MG63 (cell line): ENCODE data around the gene TBC1D4. TPM values are rescaled to one million over a fixed set of nuclear protein-coding genes. Genes with fewer than 3 reads are reported as not detected.
"Not testable (repeated sequence)": the region's sequence is repeated elsewhere in the genome, so short reads cannot be mapped to it uniquely, and the experiment has no call there.

Source experiments
- DNase-seq: peaks from one replicate; pipeline ENCODE4 v3.0.0-alpha.2; 2020
- H3K27me3 ChIP-seq: fragments of 250-450 bp; sonication (Bioruptor Pico); 2 replicates; pipeline ENCODE4 v1.5.1; 2020; ENCODE audit warnings: mild to moderate bottlenecking, moderate library complexity
- H3K36me3 ChIP-seq: fragments of 250-450 bp; sonication (Bioruptor Pico); 2 replicates; pipeline ENCODE4 v1.5.1; 2020; ENCODE audit warnings: mild to moderate bottlenecking, moderate library complexity
- H3K4me3 ChIP-seq: fragments of 250-450 bp; sonication (Bioruptor Pico); 2 replicates; pipeline ENCODE4 v1.5.1; 2020; ENCODE audit warnings: mild to moderate bottlenecking, moderate library complexity
- H3K9me3 ChIP-seq: fragments of 250-450 bp; sonication (Bioruptor Pico); 2 replicates; pipeline ENCODE4 v1.5.1; 2020; ENCODE audit warnings: mild to moderate bottlenecking, moderate library complexity
- total RNA-seq: library from RNA; depleted of rRNA; stranded (reverse); fragments of >200 nt; shearing (Covaris generic); gene quantifications from 2 replicates; pipeline ENCODE4 v1.2.3, GENCODE V29; 2014; ENCODE audit warnings: low replicate concordance; rRNA removed

TBC1D4 gene
- total RNA-seq, 1 experiment from 2014 or later, result 9.2 TPM

DNA sequence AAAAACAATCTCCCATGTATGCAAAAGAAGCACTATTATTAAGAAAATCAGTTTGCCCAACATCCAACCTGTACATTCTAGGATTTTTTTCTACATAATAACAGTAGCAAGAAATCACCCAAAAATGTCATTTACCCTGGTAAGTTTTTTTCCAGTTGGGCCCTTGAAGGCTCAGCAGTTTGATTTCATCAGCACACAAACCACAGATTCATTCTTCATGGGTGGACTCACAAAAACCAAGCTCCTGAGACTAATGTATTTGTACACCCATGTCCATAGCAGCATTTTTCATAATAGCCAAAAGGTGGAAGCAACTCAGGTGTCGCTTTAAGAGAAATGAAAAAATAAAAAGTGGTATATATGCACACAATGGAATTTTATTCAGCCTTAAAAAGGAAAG, 210.1 kb downstream of the TBC1D4 start:
- DNase-seq, result no peak
- Histone ChIP-seq H3K4me3 (no peak overlapping the region), H3K36me3 (no peaks in the 10 kb centered on the region), H3K27me3 (no peaks in the 10 kb centered on the region), H3K9me3 (peaks cover 7% of the 10 kb centered on the region; the same call in 1 of the 2 replicates)

DNA sequence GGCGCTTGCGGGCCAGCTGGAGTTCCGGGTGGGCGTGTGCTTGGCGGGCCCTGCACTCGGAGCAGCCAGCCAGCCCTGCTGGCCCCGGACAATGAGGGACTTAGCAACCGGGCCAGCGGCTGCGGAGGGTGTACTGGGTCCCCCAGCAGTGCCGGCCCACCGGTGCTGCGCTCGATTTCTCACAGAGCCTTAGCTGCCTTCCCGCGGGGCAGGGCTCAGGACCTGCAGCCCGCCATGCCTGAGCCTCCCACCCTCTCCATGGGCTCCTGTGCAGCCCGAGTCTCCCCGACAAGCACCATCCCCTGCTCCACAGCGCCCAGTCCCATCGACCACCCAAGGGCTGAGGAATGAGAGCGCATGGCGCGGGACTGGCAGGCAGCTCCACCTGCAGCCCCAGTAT, 213.5 kb downstream of the TBC1D4 start:
- not testable (repeated sequence) for H3K4me3 ChIP-seq, DNase-seq, H3K9me3 ChIP-seq, H3K27me3 ChIP-seq, H3K36me3 ChIP-seq

DNA sequence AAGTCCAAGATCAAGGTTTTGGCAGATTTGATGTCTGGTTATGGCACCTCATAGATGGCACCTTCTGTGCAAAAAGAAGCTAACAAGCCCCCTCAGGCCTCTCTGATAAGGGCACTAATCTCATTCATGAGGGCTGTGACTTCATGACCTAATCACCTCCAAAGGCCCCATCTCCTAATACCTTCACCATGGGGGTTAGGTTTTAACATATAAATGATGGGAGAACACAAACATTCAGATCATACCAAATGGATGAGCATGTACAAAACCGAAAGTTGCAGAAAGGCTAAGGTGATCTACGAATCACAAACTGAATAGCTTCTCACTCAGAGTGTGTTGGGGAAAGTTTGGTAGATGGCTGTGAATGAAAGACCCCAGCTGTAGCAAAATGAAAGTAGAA, 217.4 kb downstream of the TBC1D4 start:
- H3K4me3 ChIP-seq, result no peak overlapping the region
- DNase-seq, result no peak
- no peaks in the 10 kb centered on the region for H3K9me3 ChIP-seq
- H3K27me3 ChIP-seq, result no peaks in the 10 kb centered on the region
- H3K36me3 ChIP-seq, result no peaks in the 10 kb centered on the region

DNA sequence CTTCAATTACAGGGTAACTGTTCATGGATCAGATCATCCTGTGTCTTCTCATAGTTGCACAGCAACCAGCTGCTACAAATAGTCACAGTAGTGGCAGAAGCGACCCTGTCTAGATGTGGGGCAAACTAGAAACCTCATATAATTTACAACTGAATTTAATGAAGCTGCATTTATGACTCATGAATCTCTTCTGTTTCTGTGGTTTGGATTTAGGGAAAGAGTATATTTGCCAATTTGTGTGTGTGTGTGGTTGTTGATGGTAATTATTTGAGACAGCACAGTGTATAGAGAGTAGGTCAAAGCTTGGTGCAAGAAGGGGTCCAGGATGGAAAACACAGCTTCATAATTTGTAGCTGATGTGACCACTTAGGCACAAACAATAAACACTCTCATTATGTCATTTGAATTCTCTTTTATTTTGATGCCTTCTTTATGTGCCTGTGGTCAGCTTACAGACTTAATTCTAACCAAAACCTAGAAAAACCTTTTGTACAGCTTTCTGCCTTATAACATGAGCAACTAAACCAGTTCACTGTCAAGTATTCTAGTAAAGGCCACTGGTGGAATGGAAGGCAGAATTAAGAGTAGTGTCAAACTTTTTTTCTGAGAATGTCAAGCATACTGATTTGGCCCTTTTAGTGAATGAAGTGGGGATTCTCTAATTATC, 218.1 kb downstream of the TBC1D4 start:
- no peak for DNase-seq
- Histone ChIP-seq H3K36me3 (no peaks in the 10 kb centered on the region), H3K9me3 (no peaks in the 10 kb centered on the region), H3K4me3 (no peak overlapping the region), H3K27me3 (no peaks in the 10 kb centered on the region)

DNA sequence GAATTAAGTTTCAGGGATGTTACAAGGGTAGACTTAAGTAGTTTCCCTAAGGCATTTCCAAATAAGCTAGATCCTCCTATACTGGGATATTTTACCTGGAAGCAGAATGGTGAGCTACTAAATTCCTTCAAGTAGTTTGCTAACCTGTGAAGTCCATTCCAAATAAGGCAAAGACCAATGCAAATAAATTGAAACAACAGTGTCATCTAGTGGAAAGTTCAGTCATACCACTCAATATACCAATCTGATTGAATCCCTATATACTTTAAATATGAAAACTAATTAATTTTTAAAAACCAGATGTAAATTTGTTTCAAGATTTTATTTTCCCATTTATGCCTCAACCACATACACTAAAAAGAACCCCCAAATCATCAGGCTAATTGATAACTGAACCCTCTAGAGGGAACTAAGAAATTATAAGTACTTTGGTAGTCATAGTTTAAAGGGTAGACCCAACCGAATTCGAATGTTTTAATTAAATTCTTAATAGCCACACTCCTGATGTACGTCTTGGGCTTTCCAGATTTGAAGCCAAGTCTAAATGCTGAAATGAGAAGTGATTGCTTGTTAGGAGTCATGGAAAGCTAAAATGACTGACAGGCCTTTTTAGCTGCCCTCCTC, 223.7 kb downstream of the TBC1D4 start:
- Histone ChIP-seq H3K4me3 (no peak overlapping the region), H3K27me3 (no peaks in the 10 kb centered on the region), H3K36me3 (no peaks in the 10 kb centered on the region), H3K9me3 (no peaks in the 10 kb centered on the region)
- no peak for DNase-seq

DNA sequence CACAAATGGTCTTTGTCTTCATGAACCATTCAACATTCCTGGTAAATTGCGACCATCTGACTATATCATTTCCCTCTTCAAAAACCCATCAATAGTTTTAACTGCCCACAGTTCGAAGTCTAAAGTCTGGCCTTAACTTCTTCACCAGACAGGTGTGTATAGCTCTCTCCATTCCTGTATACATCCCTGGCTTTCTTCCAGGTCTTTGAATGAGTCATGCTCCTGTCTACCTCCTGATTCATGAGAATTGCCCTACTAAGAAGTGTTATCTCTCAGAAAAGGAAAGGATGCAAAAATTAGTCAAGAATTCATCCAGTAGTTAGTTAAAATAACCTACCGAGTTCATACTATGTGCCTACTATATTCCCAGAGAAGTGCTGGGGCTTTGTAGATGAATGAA, 225.0 kb downstream of the TBC1D4 start:
- no peaks in the 10 kb centered on the region for H3K9me3 ChIP-seq
- no peak overlapping the region for H3K4me3 ChIP-seq
- no peak for DNase-seq
- H3K36me3 ChIP-seq, result no peaks in the 10 kb centered on the region
- no peaks in the 10 kb centered on the region for H3K27me3 ChIP-seq

DNA sequence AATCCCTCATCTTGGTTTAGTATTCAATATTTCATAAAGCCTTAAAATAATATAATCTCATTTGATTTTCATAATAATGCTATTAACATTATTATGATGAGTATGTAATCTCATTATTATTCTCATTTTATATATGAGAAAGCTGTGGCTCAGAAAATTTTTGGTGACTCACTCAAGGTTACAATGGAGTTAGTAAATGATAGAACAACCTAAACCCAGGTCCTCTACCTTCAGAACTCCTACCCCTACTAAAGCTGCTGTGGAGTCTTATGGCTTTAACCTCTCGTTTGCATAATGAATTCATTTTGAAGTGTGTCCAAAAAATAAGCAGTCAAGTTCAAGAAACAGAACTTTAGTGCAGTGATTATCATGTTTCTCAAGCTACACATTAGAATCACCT, 226.3 kb downstream of the TBC1D4 start:
- no peak for DNase-seq
- no peaks in the 10 kb centered on the region for H3K9me3 ChIP-seq
- no peaks in the 10 kb centered on the region for H3K36me3 ChIP-seq
- no peaks in the 10 kb centered on the region for H3K27me3 ChIP-seq
- H3K4me3 ChIP-seq, result no peak overlapping the region

DNA sequence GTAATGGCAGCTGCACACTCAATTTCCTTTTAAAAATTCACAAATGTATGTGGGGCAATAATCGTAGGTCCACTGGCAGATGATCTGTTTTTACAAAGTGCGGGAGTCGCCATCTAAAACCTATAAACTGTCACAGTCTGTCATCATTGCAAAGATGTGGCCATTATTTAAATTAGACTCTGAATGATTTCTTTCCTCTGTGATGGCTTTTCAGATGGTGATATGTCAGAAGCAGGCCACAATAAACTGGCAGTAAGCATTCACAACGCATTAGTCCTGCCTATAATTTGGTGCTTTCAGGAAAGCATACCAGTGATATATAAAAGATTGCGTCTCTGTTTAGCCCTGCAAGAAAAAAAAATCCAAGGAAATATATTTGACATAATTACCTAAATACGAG, 226.8 kb downstream of the TBC1D4 start:
- H3K36me3 ChIP-seq, result no peaks in the 10 kb centered on the region
- no peak overlapping the region for H3K4me3 ChIP-seq
- H3K9me3 ChIP-seq, result no peaks in the 10 kb centered on the region
- H3K27me3 ChIP-seq, result no peaks in the 10 kb centered on the region
- no peak for DNase-seq

DNA sequence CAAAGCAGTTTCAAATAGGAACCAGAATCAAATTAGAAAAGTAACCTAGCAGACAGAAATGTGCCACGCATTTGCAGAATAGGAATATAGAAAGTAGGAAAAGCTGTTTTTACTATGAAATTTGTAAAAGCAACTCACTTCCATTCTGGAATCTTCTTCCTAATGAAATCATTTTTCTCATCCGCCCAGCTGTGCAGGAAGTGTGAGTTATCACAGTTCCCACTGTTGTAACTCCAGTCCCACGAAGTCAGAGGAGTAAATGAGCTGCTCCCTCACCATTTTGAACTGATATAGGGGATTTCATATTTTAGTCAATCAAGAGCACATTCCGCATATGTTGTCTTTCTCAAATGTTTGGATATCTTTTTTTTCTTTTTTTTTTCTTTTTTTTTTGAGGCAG, 230.8 kb downstream of the TBC1D4 start:
- Histone ChIP-seq H3K27me3 (no peaks in the 10 kb centered on the region), H3K9me3 (no peaks in the 10 kb centered on the region), H3K36me3 (no peaks in the 10 kb centered on the region), H3K4me3 (no peak overlapping the region)
- DNase-seq, result no peak

DNA sequence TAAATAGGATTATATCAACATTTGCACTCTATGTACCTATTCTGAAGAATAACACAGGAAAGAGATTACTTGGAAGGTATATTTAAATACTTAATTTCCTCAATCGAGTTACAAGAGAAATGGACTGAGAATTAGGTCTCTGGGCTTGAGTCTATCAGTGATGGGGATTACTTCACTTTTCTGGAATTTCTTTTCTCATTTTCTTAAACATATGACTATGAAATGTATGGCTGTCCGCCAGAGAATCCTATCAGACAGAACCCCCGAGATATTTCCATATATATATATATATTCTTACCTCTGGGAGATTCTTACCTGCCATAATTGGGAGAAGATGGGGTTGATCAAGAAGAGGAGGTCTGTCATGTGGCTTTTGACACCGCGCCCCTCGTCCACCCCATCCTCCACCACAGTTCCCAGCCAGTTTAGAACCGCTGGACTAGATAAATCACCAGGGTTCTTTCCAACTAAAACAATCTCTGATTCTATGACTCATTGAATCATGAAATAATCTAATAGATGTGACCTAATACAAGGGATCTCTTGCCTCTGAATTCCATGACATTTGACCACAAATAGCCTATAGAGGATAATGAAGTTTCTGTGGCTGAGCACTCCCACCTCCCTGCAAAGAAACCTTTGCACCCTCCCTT, 231.3 kb downstream of the TBC1D4 start:
- Histone ChIP-seq H3K4me3 (no peak overlapping the region), H3K9me3 (no peaks in the 10 kb centered on the region), H3K27me3 (no peaks in the 10 kb centered on the region), H3K36me3 (no peaks in the 10 kb centered on the region)
- DNase-seq, result peak; percentile 53

DNA sequence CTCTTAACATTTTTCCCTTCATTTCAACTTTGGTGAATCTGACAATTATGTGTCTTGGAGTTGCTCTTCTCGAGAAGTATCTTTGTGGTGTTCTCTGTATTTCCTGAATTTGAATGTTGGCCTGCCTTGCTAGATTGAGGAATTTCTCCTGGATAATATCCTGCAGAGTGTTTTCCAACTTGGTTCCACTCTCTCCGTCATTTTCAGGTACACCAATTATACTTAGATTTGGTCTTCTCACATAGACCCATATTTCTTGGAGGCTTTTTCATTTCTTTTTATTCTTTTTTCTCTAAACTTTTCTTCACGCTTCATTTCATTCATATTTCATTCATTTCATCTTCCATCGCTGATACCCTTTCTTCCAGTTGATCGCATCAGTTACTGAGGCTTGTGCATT, 236.4 kb downstream of the TBC1D4 start:
- DNase-seq, H3K36me3 ChIP-seq, H3K9me3 ChIP-seq, H3K4me3 ChIP-seq, H3K27me3 ChIP-seq: not testable (repeated sequence)

DNA sequence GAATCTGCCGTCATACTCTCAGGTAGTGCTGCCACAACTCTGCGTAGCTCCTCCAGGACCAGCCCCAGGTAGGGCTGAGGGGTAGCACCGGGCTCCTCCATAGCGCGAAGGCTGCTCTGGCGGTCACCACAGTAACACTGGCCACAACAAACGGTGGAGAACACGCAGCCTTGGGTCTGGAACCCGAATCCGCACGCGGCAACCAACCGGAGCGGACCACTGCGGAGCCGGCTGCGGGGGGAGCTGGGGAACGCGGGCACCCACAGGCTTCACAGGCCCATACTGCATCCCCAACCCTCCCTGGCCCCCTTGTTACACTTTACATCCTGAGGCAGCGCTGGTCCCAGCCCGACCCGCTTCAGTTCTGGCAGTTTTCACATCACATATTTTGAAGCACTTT, 241.7 kb downstream of the TBC1D4 start:
- not testable (repeated sequence) for H3K27me3 ChIP-seq, H3K9me3 ChIP-seq, DNase-seq

DNA sequence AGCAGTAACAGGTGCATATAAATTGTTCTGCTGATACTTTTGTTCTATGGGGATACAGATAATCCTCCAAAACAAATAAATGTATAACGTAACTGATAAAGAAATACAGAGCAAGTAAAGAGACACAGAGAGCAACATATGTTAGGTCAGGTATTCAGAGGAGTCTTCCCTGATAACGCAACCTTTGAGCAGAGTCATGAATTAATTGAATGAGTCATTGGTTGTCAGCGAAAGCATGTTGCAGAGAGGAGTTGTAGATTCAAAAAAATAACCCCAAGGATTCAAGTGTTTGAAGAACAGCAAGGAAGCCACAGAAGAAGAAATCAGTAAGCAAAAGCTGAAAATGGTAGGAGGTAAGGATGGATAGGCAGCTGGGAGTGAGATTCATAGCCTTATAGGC, 245.2 kb downstream of the TBC1D4 start:
- H3K27me3 ChIP-seq, result no peaks in the 10 kb centered on the region
- DNase-seq, result no peak
- H3K36me3 ChIP-seq, result no peaks in the 10 kb centered on the region
- H3K4me3 ChIP-seq, result no peak overlapping the region
- no peaks in the 10 kb centered on the region for H3K9me3 ChIP-seq

More for the DNA sequence above, 241.7 kb downstream of the TBC1D4 start:
- not testable (repeated sequence) for H3K36me3 ChIP-seq, H3K4me3 ChIP-seq

Other genes with a start within 250 kb of the TBC1D4 start
- 72.1 and 744 TPM in 2 replicates for gene COMMD6, start 55.7 kb upstream of the TBC1D4 start, total RNA-seq
- 65.8 and 68.4 TPM in 2 replicates for gene UCHL3, start 67.6 kb upstream of the TBC1D4 start, total RNA-seq
- 100 and 193 TPM in 2 replicates for gene LMO7, start 154.2 kb upstream of the TBC1D4 start, total RNA-seq